Iris pigment epithelial cell (primary cell): Measurements from ENCODE around the gene TMEM178B.
"Not testable (repeated sequence)": the region's sequence is repeated elsewhere in the genome, so short reads cannot be mapped to it uniquely, and the experiment has no call there.

Experiments used
- DNase-seq: peaks from one replicate; pipeline ENCODE4 v3.0.0-alpha.2; 2011; ENCODE audit warnings: low read depth

The TMEM178B gene

GRCh38 chr7:141313896-141314295, 240.0 kb downstream of the TMEM178B start:
- no peak for DNase-seq

- DNase-seq: no peak
Measured at GRCh38 chr7:141317033-141317585, 243.2 kb downstream of the TMEM178B start.

- no peak for DNase-seq
Measured at GRCh38 chr7:141320287-141320686, 246.4 kb downstream of the TMEM178B start.

- DNase-seq: no peak
Measured at GRCh38 chr7:141322383-141322782, 248.5 kb downstream of the TMEM178B start.

- DNase-seq: no peak
Measured at GRCh38 chr7:141323826-141324225, 250.0 kb downstream of the TMEM178B start.

GRCh38 chr7:141324870-141325269, 251.0 kb downstream of the TMEM178B start:
- DNase-seq: no peak

- no peak for DNase-seq
Measured at GRCh38 chr7:141325275-141325674, 251.4 kb downstream of the TMEM178B start.

GRCh38 chr7:141328290-141328689, 254.4 kb downstream of the TMEM178B start:
- no peak for DNase-seq

- DNase-seq: not testable (repeated sequence)
Measured at GRCh38 chr7:141330285-141330684, 256.4 kb downstream of the TMEM178B start.

GRCh38 chr7:141333459-141333858, 259.6 kb downstream of the TMEM178B start:
- no peak for DNase-seq

- no peak for DNase-seq
Measured at GRCh38 chr7:141335164-141335563, 261.3 kb downstream of the TMEM178B start.

GRCh38 chr7:141339603-141340002, 265.7 kb downstream of the TMEM178B start:
- no peak for DNase-seq

- DNase-seq: no peak
Measured at GRCh38 chr7:141340991-141341390, 267.1 kb downstream of the TMEM178B start.

- DNase-seq: no peak
Measured at GRCh38 chr7:141342621-141343408, 269.0 kb downstream of the TMEM178B start.

- DNase-seq: no peak
Measured at GRCh38 chr7:141344153-141344935, 270.5 kb downstream of the TMEM178B start.

- no peak for DNase-seq
Measured at GRCh38 chr7:141348728-141349127, 274.9 kb downstream of the TMEM178B start.

GRCh38 chr7:141349338-141349737, 275.5 kb downstream of the TMEM178B start:
- DNase-seq: no peak

- DNase-seq: no peak
Measured at GRCh38 chr7:141349804-141350203, 275.9 kb downstream of the TMEM178B start.

- DNase-seq: no peak
Measured at GRCh38 chr7:141351175-141351574, 277.3 kb downstream of the TMEM178B start.

- no peak for DNase-seq
Measured at GRCh38 chr7:141352955-141353354, 279.1 kb downstream of the TMEM178B start.

- DNase-seq: peak; percentile 67
Measured at GRCh38 chr7:141354251-141354650, 280.4 kb downstream of the TMEM178B start.

GRCh38 chr7:141355032-141355431, 281.2 kb downstream of the TMEM178B start:
- DNase-seq: peak; percentile 39

- DNase-seq: peak; percentile 10
Measured at GRCh38 chr7:141356161-141356560, 282.3 kb downstream of the TMEM178B start.
